ENCODE measurements around the gene CTBP2. TPM values are rescaled to one million over a fixed set of nuclear protein-coding genes. Genes with fewer than 3 reads are reported as not detected.

The CTBP2 gene
- total and polyA plus RNA-seq, 4 donors = 19.2 to 80.6 (median 63.2) TPM

DNA sequence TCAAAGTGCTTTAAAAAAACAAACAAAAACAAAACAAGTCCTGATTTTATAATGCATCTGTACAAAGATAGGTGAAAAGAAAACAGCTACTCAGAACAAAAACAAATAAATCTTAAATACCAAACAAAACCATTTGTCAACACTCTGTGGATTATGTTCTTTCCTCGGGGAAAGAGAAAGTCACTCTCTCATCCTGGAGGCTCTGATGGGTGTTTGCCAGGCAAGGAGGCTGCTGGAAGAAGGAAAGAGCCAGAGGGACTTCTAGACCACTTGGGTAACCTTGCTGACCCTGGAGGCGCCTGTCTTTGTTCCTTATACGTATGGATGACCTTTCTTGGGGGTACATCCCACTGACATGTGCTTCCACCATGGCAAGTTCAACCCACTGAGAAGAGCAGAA is 125.7 kb downstream of the CTBP2 start:
- no peak for ATAC-seq (ENCODE audit: insufficient read depth, low FRiP score)
- DNase-seq = no peak
- Histone ChIP-seq H3K4me1 (ENCODE audit: control insufficient read depth in 5 of 5, insufficient read depth in 5 of 5, low read length in 5 of 5) (peaks cover 8 to 31% (median 23%) of the 10 kb centered on the region in 5 donors), H3K9me3 (ENCODE audit: control insufficient read depth in 4 of 4, insufficient read depth in 3 of 4, low read length in 3 of 4) (no peaks in the 10 kb centered on the region), H3K9ac (ENCODE audit: insufficient read depth in 1 of 2, low read length in 2 of 2) (no peak overlapping the region), H3K4me3 (no peak overlapping the region), H3K27ac (ENCODE audit: low read depth in 1 of 2, low read length in 1 of 2) (peak overlapping the region in 1 of 2 donors; percentile 41), H3K36me3 (ENCODE audit: control insufficient read depth in 4 of 4, insufficient read depth in 4 of 4, low read length in 4 of 4) (peaks cover 0 to 14% (median 11%) of the 10 kb centered on the region in 4 donors), H3K27me3 (ENCODE audit: control insufficient read depth in 3 of 3, insufficient read depth in 3 of 3, low read length in 2 of 3) (no peaks in the 10 kb centered on the region)
- 59 to 83% methylated on average over 3 of the region's 3 CpGs for WGBS, 2 donors
- TF ChIP-seq, protein P1, sequence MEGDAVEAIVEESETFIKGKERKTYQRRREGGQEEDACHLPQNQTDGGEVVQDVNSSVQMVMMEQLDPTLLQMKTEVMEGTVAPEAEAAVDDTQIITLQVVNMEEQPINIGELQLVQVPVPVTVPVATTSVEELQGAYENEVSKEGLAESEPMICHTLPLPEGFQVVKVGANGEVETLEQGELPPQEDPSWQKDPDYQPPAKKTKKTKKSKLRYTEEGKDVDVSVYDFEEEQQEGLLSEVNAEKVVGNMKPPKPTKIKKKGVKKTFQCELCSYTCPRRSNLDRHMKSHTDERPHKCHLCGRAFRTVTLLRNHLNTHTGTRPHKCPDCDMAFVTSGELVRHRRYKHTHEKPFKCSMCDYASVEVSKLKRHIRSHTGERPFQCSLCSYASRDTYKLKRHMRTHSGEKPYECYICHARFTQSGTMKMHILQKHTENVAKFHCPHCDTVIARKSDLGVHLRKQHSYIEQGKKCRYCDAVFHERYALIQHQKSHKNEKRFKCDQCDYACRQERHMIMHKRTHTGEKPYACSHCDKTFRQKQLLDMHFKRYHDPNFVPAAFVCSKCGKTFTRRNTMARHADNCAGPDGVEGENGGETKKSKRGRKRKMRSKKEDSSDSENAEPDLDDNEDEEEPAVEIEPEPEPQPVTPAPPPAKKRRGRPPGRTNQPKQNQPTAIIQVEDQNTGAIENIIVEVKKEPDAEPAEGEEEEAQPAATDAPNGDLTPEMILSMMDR (IDR thresholded peaks at IDR 0.05; ENCODE audit: control extremely low read depth, extremely low read depth) = no peak

DNA sequence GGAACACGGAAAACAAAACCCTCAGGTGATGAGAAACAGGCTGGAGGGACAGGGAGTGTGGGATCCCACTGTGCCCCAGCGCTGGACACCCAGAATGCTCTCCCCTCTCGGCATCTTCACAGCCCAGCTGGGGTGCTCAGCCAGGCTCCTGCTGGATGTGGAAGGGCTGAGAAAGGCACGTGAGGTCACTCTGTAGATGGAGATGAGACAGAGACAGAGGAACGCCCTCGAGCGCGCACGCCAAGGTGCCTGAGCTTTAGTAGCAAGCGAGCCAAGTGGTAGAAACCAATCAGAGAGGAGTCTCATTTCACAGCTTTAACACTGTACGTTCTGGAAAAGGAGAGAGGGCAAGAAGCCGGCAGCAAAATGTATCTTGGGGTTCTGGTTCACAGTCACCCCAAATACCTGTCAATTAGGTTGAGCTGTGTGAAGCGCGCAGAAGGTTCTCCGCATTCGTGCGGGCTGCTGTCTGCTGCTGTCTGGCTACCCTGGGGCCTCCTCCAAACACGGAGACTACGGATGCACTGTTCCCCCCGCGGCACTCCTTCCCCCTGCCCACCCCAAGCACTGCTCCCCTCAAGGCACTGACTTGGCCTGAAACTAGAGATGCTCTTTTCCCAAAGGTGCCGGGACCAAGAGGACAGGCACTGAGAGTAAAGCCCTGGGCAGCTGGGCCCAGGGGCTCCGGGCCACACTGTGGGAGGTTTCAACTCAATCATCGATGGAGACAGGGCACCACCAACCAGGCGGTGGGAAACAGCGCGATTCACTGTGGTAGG is 127.0 kb downstream of the CTBP2 start:
- TF ChIP-seq, protein P1 (IDR thresholded peaks at IDR 0.05; ENCODE audit: control extremely low read depth, extremely low read depth) = no peak

DNA sequence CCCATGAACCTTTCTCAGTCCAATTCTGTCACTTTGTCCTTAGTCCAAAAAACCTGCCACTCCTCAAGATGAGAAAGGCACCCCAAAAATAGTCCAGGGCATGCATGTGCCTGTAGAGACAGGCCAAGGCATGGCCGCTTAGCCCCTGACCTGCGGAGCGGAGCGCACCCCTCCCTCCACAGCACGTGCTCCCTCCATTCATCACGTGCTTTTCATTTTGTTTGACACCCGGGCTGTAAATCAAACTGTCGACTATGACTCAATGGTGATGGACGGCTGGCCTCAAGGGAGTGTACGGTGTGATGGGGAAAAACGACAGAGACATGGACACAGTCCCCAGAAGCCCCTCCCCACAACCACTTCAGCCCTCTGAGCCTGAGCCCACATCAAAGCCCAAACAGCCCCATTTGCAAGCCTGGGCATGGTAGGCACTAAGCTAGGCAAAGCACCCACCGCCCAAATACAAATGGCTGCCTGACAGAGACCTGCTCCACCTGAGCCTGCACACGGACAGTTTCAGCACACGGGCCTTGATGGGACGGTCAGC is 127.8 kb downstream of the CTBP2 start:
- ATAC-seq (ENCODE audit: insufficient read depth, low FRiP score) (no peak), DNase-seq (no peak)
- Histone ChIP-seq H3K27ac (ENCODE audit: low read depth in 1 of 2, low read length in 1 of 2) (no peak overlapping the region), H3K9ac (ENCODE audit: insufficient read depth in 1 of 2, low read length in 2 of 2) (no peak overlapping the region), H3K27me3 (ENCODE audit: control insufficient read depth in 3 of 3, insufficient read depth in 3 of 3, low read length in 2 of 3) (no peaks in the 10 kb centered on the region), H3K4me3 (no peak overlapping the region), H3K36me3 (ENCODE audit: control insufficient read depth in 4 of 4, insufficient read depth in 4 of 4, low read length in 4 of 4) (peaks cover 0 to 11% (median 9%) of the 10 kb centered on the region in 4 donors), H3K4me1 (ENCODE audit: control insufficient read depth in 5 of 5, insufficient read depth in 5 of 5, low read length in 5 of 5) (peaks cover 8 to 21% (median 16%) of the 10 kb centered on the region in 5 donors), H3K9me3 (ENCODE audit: control insufficient read depth in 4 of 4, insufficient read depth in 3 of 4, low read length in 3 of 4) (no peaks in the 10 kb centered on the region)
- TF ChIP-seq, protein P1 (IDR thresholded peaks at IDR 0.05; ENCODE audit: control extremely low read depth, extremely low read depth) = no peak
- WGBS, 2 donors = 89 to 93% methylated on average over 15 of the region's 15 CpGs

More for the DNA sequence above, 127.0 kb downstream of the CTBP2 start:
- ATAC-seq (ENCODE audit: insufficient read depth, low FRiP score) (no peak), DNase-seq (no peak)
- WGBS, 2 donors = 93 to 94% methylated on average over 27 of the region's 27 CpGs
- Histone ChIP-seq H3K27me3 (ENCODE audit: control insufficient read depth in 3 of 3, insufficient read depth in 3 of 3, low read length in 2 of 3) (no peaks in the 10 kb centered on the region), H3K4me1 (ENCODE audit: control insufficient read depth in 5 of 5, insufficient read depth in 5 of 5, low read length in 5 of 5) (peaks cover 8 to 21% (median 19%) of the 10 kb centered on the region in 5 donors), H3K4me3 (no peak overlapping the region), H3K36me3 (ENCODE audit: control insufficient read depth in 4 of 4, insufficient read depth in 4 of 4, low read length in 4 of 4) (peaks cover 0 to 14% (median 10%) of the 10 kb centered on the region in 4 donors), H3K27ac (ENCODE audit: low read depth in 1 of 2, low read length in 1 of 2) (no peak overlapping the region), H3K9ac (ENCODE audit: insufficient read depth in 1 of 2, low read length in 2 of 2) (no peak overlapping the region), H3K9me3 (ENCODE audit: control insufficient read depth in 4 of 4, insufficient read depth in 3 of 4, low read length in 3 of 4) (no peaks in the 10 kb centered on the region)
